ENCODE data around the gene CERS6. TPM values are rescaled to one million over a fixed set of nuclear protein-coding genes. Genes with fewer than 3 reads are reported as not detected.

Gene CERS6
- total RNA-seq, 1 donor from 2014 or later: 55.3 TPM

DNA sequence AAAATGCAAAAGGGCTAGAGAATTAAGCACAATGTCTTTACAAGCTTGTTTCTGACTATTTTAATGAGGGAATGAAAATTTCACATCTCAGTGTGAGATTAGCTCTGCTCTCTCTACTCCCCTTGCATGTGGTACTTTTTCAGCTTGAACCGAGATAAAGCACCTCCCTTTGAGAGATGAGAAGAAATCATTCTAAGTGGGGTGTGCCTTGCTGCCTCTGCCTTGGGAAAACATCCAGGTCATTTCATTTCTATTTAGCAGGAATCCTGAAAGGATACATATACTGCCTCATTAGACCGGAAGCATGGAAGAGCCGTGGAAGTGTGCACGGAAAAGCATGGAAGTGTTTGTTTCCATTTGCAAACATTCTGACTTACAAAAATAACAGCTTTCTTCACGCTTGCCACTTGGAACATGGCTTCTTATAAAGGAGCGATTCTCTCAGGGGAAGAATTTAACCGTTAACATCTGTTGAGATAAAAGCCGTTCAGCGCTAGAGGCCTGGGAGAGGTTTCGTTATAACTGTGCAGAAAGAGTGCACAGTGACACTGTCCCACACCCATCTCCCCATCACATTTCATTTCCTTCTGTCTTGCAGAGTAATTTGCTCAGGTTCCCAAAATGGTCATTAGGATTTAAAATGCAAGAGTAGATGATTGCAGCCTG is 363.1 kb downstream of the CERS6 start:
- FAIRE-seq: no peak
- H3K4me3 ChIP-seq (ENCODE audit: low read depth, low read length): no peak overlapping the region
- no peaks in the 10 kb centered on the region for H3K27me3 ChIP-seq (ENCODE audit: control insufficient read depth, insufficient read depth, low read length)
- TF ChIP-seq CTCF (IDR thresholded peaks at IDR 0.05; ENCODE audit: insufficient read depth, low read length, severe bottlenecking): no peak
- DNase-seq (ENCODE audit: low read depth): no peak
- no peaks in the 10 kb centered on the region for H3K36me3 ChIP-seq (ENCODE audit: control insufficient read depth, insufficient read depth, low read length)

GRCh38 chr2:168819829-168820489 is 363.9 kb downstream of the CERS6 start:
- Histone ChIP-seq H3K27me3 (ENCODE audit: control insufficient read depth, insufficient read depth, low read length) (no peaks in the 10 kb centered on the region), H3K4me3 (ENCODE audit: low read depth, low read length) (no peak overlapping the region), H3K36me3 (ENCODE audit: control insufficient read depth, insufficient read depth, low read length) (no peaks in the 10 kb centered on the region)
- TF ChIP-seq CTCF (IDR thresholded peaks at IDR 0.05; ENCODE audit: insufficient read depth, low read length, severe bottlenecking): no peak
- FAIRE-seq (peak; percentile 88), DNase-seq (ENCODE audit: low read depth) (no peak)

- no peak overlapping the region for H3K4me3 ChIP-seq (ENCODE audit: low read depth, low read length)
- H3K27me3 ChIP-seq (ENCODE audit: control insufficient read depth, insufficient read depth, low read length): no peaks in the 10 kb centered on the region
- no peaks in the 10 kb centered on the region for H3K36me3 ChIP-seq (ENCODE audit: control insufficient read depth, insufficient read depth, low read length)
- DNase-seq (ENCODE audit: low read depth) (no peak), FAIRE-seq (no peak)
- no peak for TF ChIP-seq CTCF (IDR thresholded peaks at IDR 0.05; ENCODE audit: insufficient read depth, low read length, severe bottlenecking)
Measured at GRCh38 chr2:168821577-168821976, 365.5 kb downstream of the CERS6 start.

GRCh38 chr2:168821992-168822391 is 365.9 kb downstream of the CERS6 start:
- DNase-seq (ENCODE audit: low read depth) (no peak), FAIRE-seq (no peak)
- no peak for TF ChIP-seq CTCF (IDR thresholded peaks at IDR 0.05; ENCODE audit: insufficient read depth, low read length, severe bottlenecking)
- H3K36me3 ChIP-seq (ENCODE audit: control insufficient read depth, insufficient read depth, low read length): no peaks in the 10 kb centered on the region
- no peak overlapping the region for H3K4me3 ChIP-seq (ENCODE audit: low read depth, low read length)
- no peaks in the 10 kb centered on the region for H3K27me3 ChIP-seq (ENCODE audit: control insufficient read depth, insufficient read depth, low read length)

Other genes with a start within 250 kb of the CERS6 start
- gene STK39, start 208.7 kb upstream of the CERS6 start, total RNA-seq: 15.4 and 20.3 TPM in 2 replicates

Measured in bronchial epithelial cell (primary cell).